Heart left ventricle (tissue), 13 donors: ENCODE data around the gene SIRT5.

ENCODE experiments used
- POLR2A ChIP-seq, 2 donors: fragments of 450-650 bp; IDR thresholded peaks; one replicate each; pipeline ENCODE4 v1.6.1; 2017; ENCODE audit warnings: antibody characterized with exemption in 2 of 2, mild to moderate bottlenecking in 2 of 2, moderate library complexity in 2 of 2
- TF ChIP-seq, protein P1 (sequence below), 12 donors: fragments of 200-600 bp; sonication (generic) in 4 of 12; IDR thresholded peaks; one replicate each; pipeline versions ENCODE4 v1.5.0 to v1.8.0; 2018 to 2022; ENCODE audit warnings: antibody characterized with exemption in 12 of 12, mild to moderate bottlenecking in 5 of 12
- donor health status: ischemic (EF 13 %, LVEDD 7.1; RV severe dilation, severe dysfunction).
- donor health status: DM: no; HTN: yes; CAD: no.
- donor health status: DM: no; HTN: no; CAD: no.
- donor health status: ischemic (EF 25% LVEDD 6.9; RV normal size, moderate dysfunction).
- donor health status: ischemic (EF 25% LVEDD 5.7; RV mildly dilated, moderate dysfunction).
- donor health status: ischemic (EF 35%, LVEDD 5.7; RV mildly dilated, moderate dysfunction).
- donor health status: nonischemic (EF 11% LVEDD 7.7; RV severe dilation, severe dysfunction).
- donor health status: DM: yes; HTN: yes; CAD: no.
- donor health status: PGD.
- donor health status: ischemic (EF 29% LVEDD 5.4; RV normal size, mild dysfunction).
- donor health status: nonischemic (EF 23%, LVEDD 6.1; RV moderate dilation, normal function).

DNA sequence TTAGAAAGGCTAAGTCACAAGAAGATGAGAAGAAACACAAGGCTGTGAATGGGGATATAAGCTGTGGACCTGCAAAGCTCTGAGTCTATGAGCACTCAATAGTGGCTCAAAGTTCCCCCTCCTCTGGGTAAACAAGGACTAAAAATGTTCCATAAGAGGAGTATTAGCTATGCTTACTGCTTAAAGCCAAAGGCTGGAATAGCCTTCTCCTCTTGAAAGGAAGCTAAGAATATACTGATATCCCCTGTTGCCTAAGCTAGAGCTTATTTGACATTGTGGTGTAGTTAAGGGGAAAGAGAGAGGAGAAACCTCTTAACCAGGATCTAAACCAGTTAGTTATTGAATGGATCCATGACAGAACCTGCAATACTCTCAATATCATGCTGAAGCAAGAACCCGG, 86.5 kb downstream of the SIRT5 start:
- TF ChIP-seq POLR2A (IDR thresholded peaks at IDR 0.05) = no peak
- TF ChIP-seq, protein P1, sequence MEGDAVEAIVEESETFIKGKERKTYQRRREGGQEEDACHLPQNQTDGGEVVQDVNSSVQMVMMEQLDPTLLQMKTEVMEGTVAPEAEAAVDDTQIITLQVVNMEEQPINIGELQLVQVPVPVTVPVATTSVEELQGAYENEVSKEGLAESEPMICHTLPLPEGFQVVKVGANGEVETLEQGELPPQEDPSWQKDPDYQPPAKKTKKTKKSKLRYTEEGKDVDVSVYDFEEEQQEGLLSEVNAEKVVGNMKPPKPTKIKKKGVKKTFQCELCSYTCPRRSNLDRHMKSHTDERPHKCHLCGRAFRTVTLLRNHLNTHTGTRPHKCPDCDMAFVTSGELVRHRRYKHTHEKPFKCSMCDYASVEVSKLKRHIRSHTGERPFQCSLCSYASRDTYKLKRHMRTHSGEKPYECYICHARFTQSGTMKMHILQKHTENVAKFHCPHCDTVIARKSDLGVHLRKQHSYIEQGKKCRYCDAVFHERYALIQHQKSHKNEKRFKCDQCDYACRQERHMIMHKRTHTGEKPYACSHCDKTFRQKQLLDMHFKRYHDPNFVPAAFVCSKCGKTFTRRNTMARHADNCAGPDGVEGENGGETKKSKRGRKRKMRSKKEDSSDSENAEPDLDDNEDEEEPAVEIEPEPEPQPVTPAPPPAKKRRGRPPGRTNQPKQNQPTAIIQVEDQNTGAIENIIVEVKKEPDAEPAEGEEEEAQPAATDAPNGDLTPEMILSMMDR (IDR thresholded peaks at IDR 0.05) = no peak
